ENCODE results near the gene CNDP2.
"Not testable (repeated sequence)": the region's sequence is repeated elsewhere in the genome, so short reads cannot be mapped to it uniquely, and the experiment has no call there.

The CNDP2 gene

GRCh38 chr18:74562775-74563174 lies 66.6 kb downstream of the CNDP2 start:
- Histone ChIP-seq H3K36me3 (ENCODE audit: insufficient read depth, low read length) (no peaks in the 10 kb centered on the region), H3K9ac (ENCODE audit: insufficient read length) (no peak overlapping the region), H3K9me3 (ENCODE audit: low read depth, low read length) (no peaks in the 10 kb centered on the region), H3K4me3 (no peak overlapping the region), H3K27ac (no peak overlapping the region)
- no peak for DNase-seq (ENCODE audit: low read depth, low spot score)
- no peak for TF ChIP-seq FOXP2 (optimal IDR thresholded peaks at IDR 0.05; ENCODE audit: control extremely low read depth, extremely low read length, insufficient read depth)

- TF ChIP-seq POLR2AphosphoS5 (IDR thresholded peaks at IDR 0.05; ENCODE audit: borderline replicate concordance, low read depth, low read length) (no peak), EZH2 (IDR thresholded peaks at IDR 0.05) (no peak), FOXP2 (optimal IDR thresholded peaks at IDR 0.05; ENCODE audit: control extremely low read depth, extremely low read length, insufficient read depth) (no peak)
- Histone ChIP-seq H3K36me3 (ENCODE audit: insufficient read depth, low read length) (no peaks in the 10 kb centered on the region), H3K4me3 (peak overlapping the region; percentile 32; the same call in 1 of the 2 replicates), H3K9ac (ENCODE audit: insufficient read length) (no peak overlapping the region), H3K27ac (peak overlapping the region; percentile 62; the same call in 1 of the 2 replicates), H3K9me3 (ENCODE audit: low read depth, low read length) (no peaks in the 10 kb centered on the region)
- peak; percentile 47 for DNase-seq (ENCODE audit: low read depth, low spot score)
Measured at GRCh38 chr18:74563999-74564398, 67.8 kb downstream of the CNDP2 start.

DNA sequence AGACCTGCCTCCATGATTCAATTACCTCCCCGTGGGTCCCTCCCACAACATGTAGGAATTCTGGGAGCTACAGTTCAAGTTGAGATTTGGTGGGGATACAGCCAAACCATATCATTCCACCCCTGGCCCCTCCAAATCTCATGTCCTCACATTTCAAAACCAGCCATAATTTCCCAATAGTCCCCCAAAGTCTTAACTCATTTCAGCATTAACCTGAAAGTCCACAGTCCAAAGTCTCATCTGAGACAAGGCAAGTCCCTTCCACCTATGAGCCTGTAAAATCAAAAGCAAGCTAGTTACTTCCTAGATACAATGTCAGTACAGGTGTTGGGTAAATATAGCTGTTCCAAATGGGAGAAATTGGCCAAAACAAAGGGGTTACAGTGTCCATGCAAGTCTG lies 69.0 kb downstream of the CNDP2 start:
- H3K36me3 ChIP-seq (ENCODE audit: insufficient read depth, low read length); DNase-seq (ENCODE audit: low read depth, low spot score); H3K9ac ChIP-seq (ENCODE audit: insufficient read length); H3K4me3 ChIP-seq; H3K27ac ChIP-seq; H3K9me3 ChIP-seq (ENCODE audit: low read depth, low read length): not testable (repeated sequence)

DNA sequence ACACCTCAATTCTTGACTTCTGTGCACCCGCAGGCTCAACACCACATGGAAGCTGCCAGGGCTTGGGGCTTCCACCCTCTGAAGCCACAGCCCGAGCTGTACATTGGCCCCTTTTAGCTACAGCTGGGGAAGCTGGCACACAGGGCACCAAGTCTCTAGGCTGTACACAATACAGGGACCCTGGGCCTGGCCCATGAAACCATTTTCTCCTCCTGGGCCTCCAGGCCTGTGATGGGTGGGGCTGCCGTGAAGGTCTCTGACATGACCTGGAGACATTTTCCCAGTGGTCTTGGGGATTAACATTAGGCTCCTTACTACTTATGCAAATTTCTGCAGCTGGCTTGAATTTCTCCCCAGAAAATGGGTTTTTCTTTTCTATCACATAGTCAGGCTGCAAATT lies 69.8 kb downstream of the CNDP2 start:
- not testable (repeated sequence) for H3K9me3 ChIP-seq (ENCODE audit: low read depth, low read length); H3K27ac ChIP-seq; H3K36me3 ChIP-seq (ENCODE audit: insufficient read depth, low read length); DNase-seq (ENCODE audit: low read depth, low spot score); H3K9ac ChIP-seq (ENCODE audit: insufficient read length); H3K4me3 ChIP-seq

DNA sequence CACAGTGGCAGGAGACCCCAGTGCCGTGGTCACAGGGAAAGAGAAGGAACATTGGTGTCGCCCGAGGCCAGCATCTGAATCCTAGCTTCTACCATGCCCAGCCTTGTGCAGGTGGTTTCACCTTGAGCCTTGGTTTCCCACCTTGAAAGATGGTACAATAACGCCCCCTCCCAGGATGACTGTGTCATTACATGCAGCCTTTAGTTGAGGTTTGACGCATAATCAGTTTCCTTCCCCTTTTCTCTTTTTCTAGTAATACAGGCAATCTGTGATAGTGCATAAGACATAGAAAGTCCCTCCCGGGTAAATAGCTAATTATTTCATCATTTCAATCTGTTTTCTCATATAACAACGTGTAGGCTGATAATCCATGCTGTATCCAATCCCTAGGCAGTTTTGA lies 71.7 kb downstream of the CNDP2 start:
- H3K4me3 ChIP-seq: no peak overlapping the region
- TF ChIP-seq POLR2AphosphoS5 (IDR thresholded peaks at IDR 0.05; ENCODE audit: borderline replicate concordance, low read depth, low read length) (no peak), FOXP2 (optimal IDR thresholded peaks at IDR 0.05; ENCODE audit: control extremely low read depth, extremely low read length, insufficient read depth) (no peak), EZH2 (IDR thresholded peaks at IDR 0.05) (no peak)
- H3K36me3 ChIP-seq (ENCODE audit: insufficient read depth, low read length): no peaks in the 10 kb centered on the region
- no peak overlapping the region for H3K9ac ChIP-seq (ENCODE audit: insufficient read length)
- H3K27ac ChIP-seq: no peak overlapping the region
- no peak for DNase-seq (ENCODE audit: low read depth, low spot score)
- no peaks in the 10 kb centered on the region for H3K9me3 ChIP-seq (ENCODE audit: low read depth, low read length)

GRCh38 chr18:74569401-74569800 lies 73.2 kb downstream of the CNDP2 start:
- Histone ChIP-seq H3K4me3 (no peak overlapping the region), H3K27ac (no peak overlapping the region), H3K36me3 (ENCODE audit: insufficient read depth, low read length) (no peaks in the 10 kb centered on the region), H3K9ac (ENCODE audit: insufficient read length) (no peak overlapping the region), H3K9me3 (ENCODE audit: low read depth, low read length) (no peaks in the 10 kb centered on the region)
- no peak for DNase-seq (ENCODE audit: low read depth, low spot score)
- no peak for TF ChIP-seq POLR2AphosphoS5 (IDR thresholded peaks at IDR 0.05; ENCODE audit: borderline replicate concordance, low read depth, low read length)
- no peak for TF ChIP-seq EZH2 (IDR thresholded peaks at IDR 0.05)
- TF ChIP-seq FOXP2 (optimal IDR thresholded peaks at IDR 0.05; ENCODE audit: control extremely low read depth, extremely low read length, insufficient read depth): no peak

- no peak overlapping the region for H3K9ac ChIP-seq (ENCODE audit: insufficient read length)
- no peak overlapping the region for H3K27ac ChIP-seq
- H3K4me3 ChIP-seq: no peak overlapping the region
- H3K36me3 ChIP-seq (ENCODE audit: insufficient read depth, low read length): no peaks in the 10 kb centered on the region
- H3K9me3 ChIP-seq (ENCODE audit: low read depth, low read length): no peaks in the 10 kb centered on the region
- DNase-seq (ENCODE audit: low read depth, low spot score): no peak
- TF ChIP-seq EZH2 (IDR thresholded peaks at IDR 0.05) (no peak), FOXP2 (optimal IDR thresholded peaks at IDR 0.05; ENCODE audit: control extremely low read depth, extremely low read length, insufficient read depth) (no peak), POLR2AphosphoS5 (IDR thresholded peaks at IDR 0.05; ENCODE audit: borderline replicate concordance, low read depth, low read length) (no peak)
Measured at GRCh38 chr18:74570266-74570665, 74.1 kb downstream of the CNDP2 start.

DNA sequence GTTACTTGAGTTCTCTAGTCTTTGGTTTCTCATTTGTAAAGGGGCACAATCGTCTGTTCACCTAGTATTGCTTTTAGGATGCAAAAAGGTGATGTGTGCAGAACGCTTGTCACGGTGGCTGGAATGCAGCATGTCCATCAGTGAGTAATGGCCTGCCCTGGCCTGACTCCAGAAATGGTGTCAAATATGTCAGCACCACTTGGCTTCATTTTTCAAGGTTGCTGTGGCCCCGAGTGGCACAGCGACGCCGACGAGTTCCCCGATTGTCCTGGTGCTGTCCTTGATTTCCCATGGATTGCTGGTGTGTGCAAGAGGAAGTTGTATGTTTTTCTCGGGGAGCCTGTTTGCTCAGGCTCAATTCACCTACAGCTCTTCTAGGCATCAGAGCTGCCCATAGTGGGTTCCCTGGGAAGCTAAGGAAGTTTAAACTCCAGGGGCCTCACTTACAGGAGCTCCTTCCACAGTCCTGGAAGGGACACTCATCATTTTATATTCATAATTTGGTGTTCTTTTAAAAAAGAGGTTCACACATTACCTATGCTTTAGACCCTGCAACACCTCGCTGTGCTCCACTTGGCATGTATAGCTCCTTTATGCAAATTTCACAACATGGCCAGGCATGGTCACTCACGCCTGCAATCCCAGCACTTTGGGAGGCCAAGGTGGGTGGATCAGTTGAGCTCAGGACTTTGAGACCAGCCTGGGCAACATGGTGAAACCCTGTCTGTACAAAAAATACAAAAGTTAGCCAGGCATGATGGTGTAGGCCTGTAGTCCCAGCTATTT lies 75.9 kb downstream of the CNDP2 start:
- H3K9ac ChIP-seq (ENCODE audit: insufficient read length): no peak overlapping the region
- no peaks in the 10 kb centered on the region for H3K36me3 ChIP-seq (ENCODE audit: insufficient read depth, low read length)
- H3K9me3 ChIP-seq (ENCODE audit: low read depth, low read length): no peaks in the 10 kb centered on the region
- H3K27ac ChIP-seq: no peak overlapping the region
- TF ChIP-seq FOXP2 (optimal IDR thresholded peaks at IDR 0.05; ENCODE audit: control extremely low read depth, extremely low read length, insufficient read depth) (no peak), EZH2 (IDR thresholded peaks at IDR 0.05) (no peak), POLR2AphosphoS5 (IDR thresholded peaks at IDR 0.05; ENCODE audit: borderline replicate concordance, low read depth, low read length) (no peak)
- no peak overlapping the region for H3K4me3 ChIP-seq
- no peak for DNase-seq (ENCODE audit: low read depth, low spot score)

DNA sequence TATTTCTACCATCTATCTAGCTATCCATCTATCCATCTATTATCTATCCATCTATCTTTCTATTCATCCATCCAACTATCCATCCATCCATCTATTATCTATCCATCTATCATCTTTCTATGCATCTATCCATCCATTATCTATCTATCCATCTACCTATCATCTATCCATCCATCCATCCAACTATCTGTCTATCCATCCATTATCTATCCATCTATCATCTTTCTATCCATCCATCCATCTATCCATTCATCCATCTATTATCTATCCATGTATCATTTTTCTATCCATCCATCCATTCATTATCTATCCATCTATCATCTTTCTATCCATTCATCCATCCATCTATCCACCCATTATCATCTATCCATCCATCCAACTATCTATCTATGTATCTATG lies 76.9 kb downstream of the CNDP2 start:
- Histone ChIP-seq H3K27ac (no peak overlapping the region), H3K9ac (ENCODE audit: insufficient read length) (no peak overlapping the region), H3K4me3 (no peak overlapping the region), H3K9me3 (ENCODE audit: low read depth, low read length) (no peaks in the 10 kb centered on the region), H3K36me3 (ENCODE audit: insufficient read depth, low read length) (no peaks in the 10 kb centered on the region)
- no peak for TF ChIP-seq POLR2AphosphoS5 (IDR thresholded peaks at IDR 0.05; ENCODE audit: borderline replicate concordance, low read depth, low read length)
- no peak for TF ChIP-seq FOXP2 (optimal IDR thresholded peaks at IDR 0.05; ENCODE audit: control extremely low read depth, extremely low read length, insufficient read depth)
- TF ChIP-seq EZH2 (IDR thresholded peaks at IDR 0.05): no peak
- DNase-seq (ENCODE audit: low read depth, low spot score): no peak

All from SK-N-MC (cell line).